AG09319 (cell line): ENCODE data around the gene ATP5MC2.
"Not testable (repeated sequence)": the region's sequence is repeated elsewhere in the genome, so short reads cannot be mapped to it uniquely, and the experiment has no call there.

Source experiments
- DNase-seq: peaks from one replicate; pipeline ENCODE4 v3.0.0-alpha.2; 2010; ENCODE audit warnings: low read depth; ENCODE audit errors: extremely low read depth
- TF ChIP-seq, protein P1 (sequence below): IDR thresholded peaks from 2 replicates; pipeline ENCODE4 v1.5.1; 2011; ENCODE audit warnings: low read depth, mild to moderate bottlenecking, inconsistent platforms, low read length, moderate library complexity

The ATP5MC2 gene

DNA sequence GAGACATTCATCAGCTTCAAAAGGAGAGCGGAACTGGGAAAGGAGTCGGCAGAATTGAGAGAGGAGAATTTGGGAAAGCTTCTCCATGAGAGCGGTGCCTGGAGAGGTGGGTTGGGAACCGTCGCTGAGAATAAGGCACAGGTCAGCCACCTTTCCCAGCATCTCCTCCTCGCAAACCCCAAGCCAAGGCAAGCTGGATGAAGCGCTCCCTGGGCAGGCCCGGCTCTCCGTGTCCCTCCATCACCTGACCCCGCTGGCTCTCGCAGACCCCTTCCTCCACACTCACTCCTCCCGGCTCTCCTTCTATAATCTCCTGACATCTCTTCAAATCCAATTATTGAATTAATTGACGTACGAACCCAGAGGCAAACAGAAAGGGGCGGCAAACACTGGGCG lies 18.9 kb upstream of the ATP5MC2 start:
- TF ChIP-seq, protein P1, sequence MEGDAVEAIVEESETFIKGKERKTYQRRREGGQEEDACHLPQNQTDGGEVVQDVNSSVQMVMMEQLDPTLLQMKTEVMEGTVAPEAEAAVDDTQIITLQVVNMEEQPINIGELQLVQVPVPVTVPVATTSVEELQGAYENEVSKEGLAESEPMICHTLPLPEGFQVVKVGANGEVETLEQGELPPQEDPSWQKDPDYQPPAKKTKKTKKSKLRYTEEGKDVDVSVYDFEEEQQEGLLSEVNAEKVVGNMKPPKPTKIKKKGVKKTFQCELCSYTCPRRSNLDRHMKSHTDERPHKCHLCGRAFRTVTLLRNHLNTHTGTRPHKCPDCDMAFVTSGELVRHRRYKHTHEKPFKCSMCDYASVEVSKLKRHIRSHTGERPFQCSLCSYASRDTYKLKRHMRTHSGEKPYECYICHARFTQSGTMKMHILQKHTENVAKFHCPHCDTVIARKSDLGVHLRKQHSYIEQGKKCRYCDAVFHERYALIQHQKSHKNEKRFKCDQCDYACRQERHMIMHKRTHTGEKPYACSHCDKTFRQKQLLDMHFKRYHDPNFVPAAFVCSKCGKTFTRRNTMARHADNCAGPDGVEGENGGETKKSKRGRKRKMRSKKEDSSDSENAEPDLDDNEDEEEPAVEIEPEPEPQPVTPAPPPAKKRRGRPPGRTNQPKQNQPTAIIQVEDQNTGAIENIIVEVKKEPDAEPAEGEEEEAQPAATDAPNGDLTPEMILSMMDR: no peak
- no peak for DNase-seq

DNA sequence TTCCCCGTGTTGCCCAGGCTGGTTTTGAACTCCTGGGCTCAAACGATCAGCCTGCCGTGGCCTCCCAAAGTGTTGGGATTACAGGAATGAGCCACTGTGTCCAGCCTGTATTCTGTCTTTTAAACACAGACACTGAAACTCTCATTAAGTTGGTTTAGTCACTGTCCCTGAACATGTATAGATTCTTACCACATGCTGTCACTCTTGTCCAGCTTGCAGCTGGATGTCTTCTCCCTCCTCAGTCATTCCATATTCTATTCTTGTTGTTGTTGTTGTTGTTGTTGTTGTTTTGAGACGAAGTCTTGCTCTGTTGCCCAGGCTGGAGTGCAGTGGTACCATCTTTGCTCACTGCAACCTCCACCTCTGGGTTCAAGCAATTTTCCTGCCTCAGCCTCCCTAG lies 12.3 kb upstream of the ATP5MC2 start:
- no peak for DNase-seq
- TF ChIP-seq, protein P1: no peak

DNA sequence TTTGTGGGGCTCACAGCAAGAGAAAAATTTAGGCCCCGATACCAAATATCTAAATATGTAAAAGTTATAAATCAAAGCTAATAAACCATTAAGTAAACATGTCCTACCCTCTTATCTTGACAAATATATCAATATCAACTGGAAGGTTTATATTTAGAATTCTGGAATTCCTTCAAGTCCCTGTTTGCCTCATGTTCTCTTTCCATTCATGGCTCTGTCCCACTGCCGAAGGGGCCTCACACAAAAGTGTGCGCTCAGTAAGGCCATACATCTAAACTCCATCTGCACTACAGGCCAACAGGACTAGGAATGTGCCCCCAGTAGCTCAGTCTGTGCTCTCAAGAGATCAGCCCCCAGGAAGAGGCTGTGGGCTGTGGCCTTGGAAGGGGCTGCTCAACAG lies 10.6 kb upstream of the ATP5MC2 start:
- TF ChIP-seq, protein P1: no peak
- DNase-seq: no peak

DNA sequence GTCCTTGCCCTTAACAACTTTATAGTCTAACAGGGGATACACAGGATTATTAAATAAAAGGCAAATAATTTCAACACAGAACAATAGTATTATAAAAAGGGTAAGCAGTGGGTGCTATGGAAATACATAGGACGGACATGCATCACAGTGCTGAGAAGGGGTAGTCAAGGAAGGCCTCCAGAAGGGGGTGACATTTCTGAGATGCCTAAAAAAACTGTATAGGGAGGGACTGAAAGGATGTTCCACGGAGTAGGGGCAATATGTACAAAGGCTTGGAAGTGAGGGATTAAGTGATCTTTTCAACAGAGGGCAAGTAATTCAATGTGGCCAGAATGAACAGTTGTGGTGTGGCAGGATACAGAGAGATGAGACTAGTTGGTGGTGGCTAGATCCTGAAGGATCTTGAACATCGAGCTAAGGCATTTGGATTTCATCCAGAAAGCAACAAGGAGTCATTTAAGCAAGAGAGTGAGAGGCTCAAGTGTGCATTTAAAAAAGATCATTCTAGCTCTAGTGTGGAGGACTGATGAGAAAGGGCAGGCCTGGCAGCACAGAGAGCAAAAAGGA lies 8.9 kb upstream of the ATP5MC2 start:
- DNase-seq: no peak
- TF ChIP-seq, protein P1: no peak

DNA sequence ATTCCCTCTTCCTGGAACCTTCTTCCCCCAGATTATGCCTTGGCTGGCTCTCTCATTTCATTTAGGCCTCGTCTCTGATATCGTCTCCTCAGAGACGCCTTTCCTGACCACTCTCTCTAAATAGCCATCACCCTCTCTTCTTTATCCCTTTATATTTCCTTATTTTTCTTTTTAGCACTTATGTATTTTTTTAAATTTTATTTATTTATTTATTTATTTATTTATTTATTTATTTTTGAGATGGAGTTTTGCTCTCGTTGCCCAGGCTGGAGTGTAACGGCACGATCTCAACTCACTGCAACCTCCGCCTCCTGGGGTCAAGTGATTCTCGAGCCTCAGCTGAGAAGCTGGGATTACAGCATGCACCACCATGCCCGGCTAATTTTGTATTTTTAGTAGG lies 8.1 kb upstream of the ATP5MC2 start:
- TF ChIP-seq, protein P1: no peak

DNA sequence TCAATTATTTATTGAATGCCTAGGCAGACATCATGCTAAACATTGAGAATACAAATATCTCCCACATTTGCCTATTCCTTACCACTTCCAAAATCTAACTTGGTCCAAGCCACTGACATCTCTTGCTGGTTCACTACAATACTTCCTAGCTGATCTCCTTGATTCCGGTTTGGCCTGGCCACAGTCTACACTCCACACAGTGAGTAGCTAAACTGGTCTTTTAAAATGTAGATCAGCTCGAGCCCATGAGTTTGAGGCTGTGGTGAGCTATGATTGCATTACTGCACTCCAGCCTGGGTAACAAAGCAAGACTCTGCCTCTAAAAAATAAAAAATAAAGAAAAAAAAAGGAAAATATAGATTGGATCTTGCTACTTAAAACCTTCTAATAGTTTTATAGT lies 7.6 kb upstream of the ATP5MC2 start:
- TF ChIP-seq, protein P1: no peak

More for the DNA sequence above, 8.1 kb upstream of the ATP5MC2 start:
- no peak for DNase-seq

DNA sequence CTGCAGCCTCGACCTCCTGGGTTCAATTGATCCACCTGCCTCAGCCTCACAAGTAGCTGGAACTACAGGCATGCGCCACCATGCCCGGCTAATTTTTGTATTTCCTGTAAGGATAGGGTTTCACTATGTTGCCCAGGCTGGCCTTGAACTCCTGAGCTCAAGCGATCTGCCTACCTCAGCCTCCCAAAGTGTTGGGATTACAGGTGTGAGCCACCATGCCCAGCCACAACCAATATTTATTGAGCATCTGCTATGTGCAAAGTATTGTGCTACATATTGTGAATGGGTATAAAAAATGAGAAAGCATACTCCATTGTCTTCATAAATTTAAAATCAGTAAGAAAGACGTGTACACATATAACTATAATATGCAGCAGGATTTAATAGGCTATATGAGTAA lies 4.2 kb upstream of the ATP5MC2 start:
- DNase-seq: not testable (repeated sequence)

More for the DNA sequence above, 7.6 kb upstream of the ATP5MC2 start:
- no peak for DNase-seq

DNA sequence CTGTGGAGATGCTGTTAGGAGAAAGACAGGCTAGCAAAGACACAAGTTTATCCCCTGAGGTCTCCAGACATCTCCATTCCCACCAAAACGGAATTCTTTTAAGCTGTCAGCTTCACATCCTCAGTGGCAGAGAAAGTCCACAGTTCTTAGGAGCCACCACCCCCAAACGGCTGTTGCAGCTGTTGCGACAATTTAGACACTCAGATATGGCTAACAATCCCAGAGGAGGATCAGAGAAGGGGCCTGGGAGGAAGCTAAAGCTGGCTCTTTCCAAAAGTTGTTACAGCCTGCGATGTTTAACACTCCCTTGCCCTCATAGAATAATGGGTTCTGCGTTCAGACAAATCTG lies 1.9 kb upstream of the ATP5MC2 start:
- no peak for DNase-seq
- TF ChIP-seq, protein P1: no peak
